ENCODE results near the gene HNRNPL.

DNA sequence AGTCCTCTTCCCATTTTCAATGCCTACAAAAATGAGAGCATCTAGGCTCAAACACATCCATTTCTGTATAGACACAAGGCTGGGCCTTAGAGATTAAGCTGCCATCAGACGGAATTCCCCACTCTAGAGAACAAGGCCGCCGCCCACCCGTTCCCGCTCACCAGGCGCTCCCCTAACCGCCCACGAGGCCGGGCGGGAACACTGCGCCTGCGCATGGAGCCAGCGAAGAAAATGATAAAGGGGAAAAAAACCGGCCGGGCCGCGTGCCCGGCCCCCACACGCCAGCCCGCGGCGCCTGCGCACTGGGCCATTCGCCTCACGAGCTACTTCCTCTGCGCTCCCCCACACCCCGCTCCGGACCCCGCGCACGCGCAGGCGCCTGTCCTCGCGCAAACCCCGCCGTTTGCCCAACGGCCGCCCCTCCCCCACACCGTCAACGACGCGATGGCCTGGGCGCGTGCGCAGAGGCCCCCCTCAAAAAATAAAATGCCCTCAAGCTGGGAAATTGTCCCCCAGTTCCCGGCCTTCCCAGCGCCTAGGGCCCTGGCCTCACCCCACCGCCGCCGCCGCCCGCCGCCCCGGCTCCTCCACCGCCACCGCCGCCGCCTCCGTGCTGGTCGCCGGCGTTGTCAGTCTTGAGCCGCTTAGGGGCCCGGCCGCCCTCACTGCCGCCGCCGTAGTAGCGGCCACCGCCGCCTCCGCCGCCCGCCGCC, 483 bp downstream of the HNRNPL start:
- TF ChIP-seq EZH2 (IDR thresholded peaks at IDR 0.05; ENCODE audit: insufficient read depth, poor library complexity, severe bottlenecking) (no peak), EZH2phosphoT487 (IDR thresholded peaks at IDR 0.05; ENCODE audit: insufficient read depth, low read depth) (no peak)
